Measurements from ENCODE around the gene EIF2S3.

GRCh38 chrX:24124244-24124799, 69.6 kb downstream of the EIF2S3 start:
- TF ChIP-seq CTCF (IDR thresholded peaks at IDR 0.05) (no peak), POLR2A (IDR thresholded peaks at IDR 0.05) (no peak), POLR2AphosphoS5 (IDR thresholded peaks at IDR 0.05) (no peak)

Measured in stomach (tissue), 4 donors.